8988T (cell line): Measurements from ENCODE around the gene CHIC2.

ENCODE experiments used
- DNase-seq: peaks from one replicate; pipeline ENCODE4 v3.0.0; 2011

The CHIC2 gene

GRCh38 chr4:53997898-53998297, 66.5 kb downstream of the CHIC2 start:
- no peak for DNase-seq

DNA sequence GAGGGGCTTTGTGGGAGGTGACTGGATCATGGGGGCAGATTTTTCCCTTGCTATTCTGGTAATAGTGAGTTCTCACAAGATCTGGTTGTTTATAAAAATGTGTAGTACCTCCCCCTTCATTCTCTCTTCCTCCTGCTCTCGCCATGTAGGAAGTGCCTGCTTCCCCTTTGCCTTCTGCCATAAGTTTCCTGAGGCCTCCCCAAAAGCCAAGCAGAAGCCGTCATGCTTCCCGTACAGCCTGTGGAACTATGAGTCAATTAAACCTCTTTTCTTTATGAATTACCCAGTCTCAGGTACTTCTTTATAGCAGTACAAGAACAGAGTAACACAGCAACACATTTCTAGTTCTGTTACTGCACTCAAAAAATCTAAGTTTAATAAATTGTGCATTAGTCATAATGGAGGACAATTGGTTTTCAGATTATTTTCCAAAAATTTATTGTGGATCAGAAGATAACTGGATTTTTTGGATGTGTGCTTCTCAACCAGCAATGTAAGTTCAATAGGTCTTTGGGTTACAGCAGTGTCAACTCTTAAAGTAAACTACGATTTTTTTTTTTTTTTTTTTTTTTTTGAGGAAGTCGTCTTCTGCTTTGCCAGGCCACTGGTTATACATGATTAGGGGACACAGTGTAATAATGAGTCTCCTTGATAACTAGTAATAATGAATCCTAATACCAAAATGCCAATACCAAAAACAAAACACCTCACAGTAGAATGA, 69.9 kb downstream of the CHIC2 start:
- DNase-seq, result no peak

DNA sequence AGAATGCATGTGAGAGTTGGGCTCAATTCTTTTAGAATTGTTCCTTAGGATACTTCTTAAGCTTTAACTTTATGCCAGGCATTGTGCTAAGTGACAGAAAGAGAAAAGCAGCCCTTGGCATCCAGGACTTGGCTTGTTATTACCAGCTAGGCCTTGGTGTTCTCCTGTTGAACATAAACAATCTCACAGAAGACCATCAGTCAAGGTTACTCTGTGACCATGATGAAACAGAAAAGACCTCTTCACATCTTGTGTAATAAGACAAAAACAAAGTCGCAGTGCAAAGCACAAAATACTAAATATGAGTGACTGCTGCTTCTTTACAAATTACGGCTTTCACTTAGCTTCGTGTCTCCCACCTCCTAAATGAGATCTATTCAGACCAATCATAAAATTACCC, 71.6 kb downstream of the CHIC2 start:
- no peak for DNase-seq

DNA sequence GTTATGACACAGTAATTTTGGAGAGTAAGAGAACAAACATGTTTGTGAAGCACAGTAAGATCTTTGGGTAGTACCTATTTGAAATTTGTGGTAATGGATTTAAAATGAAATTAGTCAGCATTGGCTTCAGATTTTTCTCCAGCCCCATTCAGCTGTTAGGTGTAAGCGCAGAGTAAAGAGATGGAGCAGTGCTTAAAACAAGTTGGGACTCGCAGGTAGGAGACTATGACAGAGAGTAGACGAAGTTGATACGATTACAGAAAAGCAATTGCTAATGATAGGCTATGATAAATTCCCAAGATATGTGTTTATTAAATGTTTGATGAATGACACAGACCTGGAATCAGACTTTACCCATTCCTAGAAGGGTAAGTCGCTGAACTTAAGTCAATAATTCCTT, 72.6 kb downstream of the CHIC2 start:
- no peak for DNase-seq

DNA sequence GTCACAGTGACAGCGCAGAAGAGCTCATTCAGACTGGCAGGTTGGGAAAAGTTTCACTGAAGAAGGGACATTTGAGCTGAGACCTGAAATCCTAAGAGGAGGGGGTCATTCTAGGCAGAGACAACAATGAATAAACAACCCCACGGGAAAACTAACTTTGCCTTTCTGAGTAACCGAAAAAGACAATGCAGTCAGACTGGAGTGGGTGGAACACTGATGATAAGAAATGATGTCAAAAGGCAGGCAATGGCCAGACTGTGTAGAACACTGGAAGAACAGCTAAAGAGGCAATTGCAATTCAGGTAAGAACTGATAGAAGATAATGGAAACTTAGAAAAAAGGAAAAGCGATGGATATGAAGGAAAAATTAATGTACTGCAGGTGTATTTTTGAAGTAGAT, 73.8 kb downstream of the CHIC2 start:
- no peak for DNase-seq

DNA sequence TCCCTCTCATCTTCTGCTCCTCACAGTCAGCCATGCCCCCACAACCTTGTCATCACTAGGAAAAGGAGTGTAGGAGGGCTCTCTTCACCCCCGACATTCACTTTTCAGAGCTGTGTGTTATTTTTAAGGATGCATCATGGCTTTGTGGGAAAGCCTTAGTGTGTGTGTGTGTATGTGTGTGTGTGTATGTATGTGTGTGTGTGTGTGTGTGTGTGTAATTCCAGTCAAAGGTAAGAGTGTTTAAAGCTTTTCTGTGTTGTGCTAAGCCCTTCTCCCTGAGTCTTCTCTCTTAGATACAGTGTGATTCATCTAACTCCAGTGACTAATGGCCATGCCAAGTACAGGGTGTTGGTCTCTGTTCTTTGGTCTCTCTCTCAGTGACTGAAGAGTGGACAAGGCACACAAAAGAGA, 76.6 kb downstream of the CHIC2 start:
- DNase-seq, result no peak

DNA sequence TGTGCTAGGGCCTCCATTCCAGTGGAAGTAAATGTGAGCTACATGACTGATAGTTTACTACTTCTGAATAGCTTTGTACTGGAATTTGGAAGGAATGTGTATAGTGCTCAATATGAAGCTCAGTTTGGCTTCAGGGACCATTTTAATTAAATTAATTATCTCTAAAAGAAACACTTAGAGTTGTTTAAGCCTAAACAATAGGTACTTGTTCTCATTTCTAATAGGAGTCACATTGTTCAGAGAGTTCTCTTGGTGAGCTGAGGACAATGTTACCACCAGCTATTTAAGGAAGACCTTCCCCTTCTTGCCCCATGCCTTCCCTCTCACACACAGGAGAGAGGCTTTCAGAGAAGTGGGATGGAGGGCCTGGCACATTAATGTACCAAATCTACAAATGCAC, 78.3 kb downstream of the CHIC2 start:
- DNase-seq, result no peak

DNA sequence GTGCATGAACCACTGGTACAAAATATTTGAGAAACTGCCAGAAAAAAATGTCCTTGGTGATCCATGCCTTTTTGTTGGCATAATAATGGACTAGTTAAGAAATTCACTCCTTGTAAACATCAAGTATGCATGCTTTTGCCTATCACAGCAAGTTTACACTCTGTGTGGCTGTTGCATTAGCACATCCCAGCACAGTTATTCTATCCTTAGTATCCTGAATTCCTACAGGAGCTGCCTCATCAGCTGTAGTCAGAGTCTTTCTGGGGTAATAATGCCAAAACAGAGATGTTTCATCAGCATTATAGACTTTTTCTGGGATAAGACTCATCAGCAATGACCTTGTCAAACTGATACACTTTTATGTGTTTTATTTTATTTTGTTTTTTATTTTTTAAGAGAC, 82.8 kb downstream of the CHIC2 start:
- no peak for DNase-seq

DNA sequence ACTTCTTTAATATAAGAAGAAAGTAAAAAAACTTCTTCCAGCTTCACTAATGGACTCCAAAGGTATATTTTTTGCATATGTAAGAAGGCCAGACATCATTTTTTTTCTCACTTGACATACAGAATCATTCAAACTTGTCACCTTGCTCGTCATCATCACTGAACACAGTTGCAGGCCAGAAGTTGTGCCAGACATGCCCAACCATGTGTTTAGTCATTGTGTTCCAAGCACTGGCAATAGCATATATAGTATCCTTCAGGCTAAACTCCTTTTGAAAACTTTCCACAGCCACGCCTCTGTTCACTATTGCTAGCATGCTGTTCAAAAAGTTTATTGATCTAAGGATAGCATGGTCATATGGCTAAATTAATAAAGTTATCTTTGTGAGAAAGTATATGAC, 83.3 kb downstream of the CHIC2 start:
- no peak for DNase-seq

DNA sequence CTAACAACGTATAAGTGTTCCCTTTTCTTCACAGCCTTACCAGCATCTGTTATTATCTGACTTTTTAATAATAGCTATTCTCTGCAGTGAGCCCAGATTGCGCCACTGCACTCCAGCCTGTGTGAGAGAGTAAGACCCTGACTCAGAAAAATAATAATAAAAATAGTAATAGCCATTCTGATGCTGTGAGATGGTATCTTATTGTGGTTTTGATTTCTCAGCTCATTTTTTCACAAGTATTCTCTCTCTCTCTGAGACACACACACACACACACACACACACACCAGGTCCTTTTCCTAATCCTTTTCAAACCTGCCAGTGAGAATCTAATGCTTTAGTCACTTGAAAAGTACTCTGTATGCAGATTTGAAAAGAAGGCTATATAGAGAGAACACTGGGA, 89.8 kb downstream of the CHIC2 start:
- DNase-seq, result no peak

- DNase-seq, result no peak
These were observed 96.4 kb downstream of the CHIC2 start for GRCh38 chr4:53967986-53968385.

- no peak for DNase-seq
These were observed 100.6 kb downstream of the CHIC2 start for GRCh38 chr4:53963781-53964180.

- no peak for DNase-seq
These were observed 101.1 kb downstream of the CHIC2 start for GRCh38 chr4:53963336-53963735.

DNA sequence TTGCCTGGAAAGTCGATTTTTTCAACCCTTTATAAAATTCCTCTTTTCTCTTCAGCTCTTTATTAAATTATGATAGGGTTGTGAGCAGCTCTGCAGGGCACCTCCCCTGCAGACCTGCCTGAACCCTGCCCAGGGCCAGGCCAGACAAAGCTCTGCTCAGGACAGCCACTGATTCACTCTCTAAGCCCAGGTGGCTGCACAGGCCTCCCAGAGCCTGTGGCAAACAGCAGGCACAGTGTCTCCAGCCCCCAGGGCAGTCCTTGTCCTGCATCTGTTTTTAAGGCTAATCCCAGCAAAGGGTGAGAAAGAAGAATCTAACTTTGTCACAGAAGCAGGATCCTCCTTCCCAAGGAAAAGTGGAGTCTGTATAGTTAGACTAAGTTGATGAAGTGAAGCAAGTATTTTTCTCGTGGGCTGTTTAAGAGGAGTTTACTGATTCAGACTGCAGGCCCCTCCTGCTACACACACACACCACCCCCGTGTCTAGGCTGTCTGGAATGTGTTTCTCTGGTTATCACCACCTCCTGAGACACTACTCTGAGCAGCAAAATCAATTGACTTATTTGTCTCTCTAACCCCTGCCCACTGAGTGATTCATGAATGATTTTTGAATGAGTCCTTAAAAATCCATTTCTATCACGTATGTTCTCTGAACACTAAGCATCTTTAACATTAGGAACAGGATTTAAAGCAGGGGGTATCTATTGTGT, 101.7 kb downstream of the CHIC2 start:
- DNase-seq, result no peak

GRCh38 chr4:53961351-53961750, 103.1 kb downstream of the CHIC2 start:
- no peak for DNase-seq

DNA sequence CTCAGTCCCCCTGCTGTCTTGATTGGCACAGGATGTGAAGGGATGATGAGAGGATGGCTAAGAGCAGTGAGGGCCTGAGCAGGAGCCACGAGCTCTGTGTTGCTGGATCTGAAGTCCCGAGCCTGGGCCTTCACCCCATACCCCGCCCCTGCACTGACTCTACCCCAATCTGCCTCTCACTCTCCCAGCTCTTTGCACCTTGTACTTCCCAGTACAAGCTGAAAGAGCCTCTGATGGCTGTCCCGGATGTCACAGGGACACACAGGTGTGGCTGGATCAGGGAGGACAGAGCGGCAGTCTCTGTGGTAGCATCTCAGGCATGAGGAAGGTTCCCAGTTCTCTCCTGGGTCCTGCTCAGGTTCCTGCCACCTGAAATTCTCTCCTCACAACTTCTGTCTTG, 103.6 kb downstream of the CHIC2 start:
- DNase-seq, result no peak
